ENCODE data around the gene GPR137B. TPM values are rescaled to one million over a fixed set of nuclear protein-coding genes. Genes with fewer than 3 reads are reported as not detected.

Gene GPR137B
- polyA plus RNA-seq, 1 experiment, result 15.7 TPM

GRCh38 chr1:236193184-236193583, 50.8 kb downstream of the GPR137B start:
- ChIA-PET CTCF (no interaction called here), POLR2A (no interaction called here)
- H3K27me3 ChIP-seq (ENCODE audit: control insufficient read depth, insufficient read depth, low read length), result no peaks in the 10 kb centered on the region
- TF ChIP-seq, protein P1, sequence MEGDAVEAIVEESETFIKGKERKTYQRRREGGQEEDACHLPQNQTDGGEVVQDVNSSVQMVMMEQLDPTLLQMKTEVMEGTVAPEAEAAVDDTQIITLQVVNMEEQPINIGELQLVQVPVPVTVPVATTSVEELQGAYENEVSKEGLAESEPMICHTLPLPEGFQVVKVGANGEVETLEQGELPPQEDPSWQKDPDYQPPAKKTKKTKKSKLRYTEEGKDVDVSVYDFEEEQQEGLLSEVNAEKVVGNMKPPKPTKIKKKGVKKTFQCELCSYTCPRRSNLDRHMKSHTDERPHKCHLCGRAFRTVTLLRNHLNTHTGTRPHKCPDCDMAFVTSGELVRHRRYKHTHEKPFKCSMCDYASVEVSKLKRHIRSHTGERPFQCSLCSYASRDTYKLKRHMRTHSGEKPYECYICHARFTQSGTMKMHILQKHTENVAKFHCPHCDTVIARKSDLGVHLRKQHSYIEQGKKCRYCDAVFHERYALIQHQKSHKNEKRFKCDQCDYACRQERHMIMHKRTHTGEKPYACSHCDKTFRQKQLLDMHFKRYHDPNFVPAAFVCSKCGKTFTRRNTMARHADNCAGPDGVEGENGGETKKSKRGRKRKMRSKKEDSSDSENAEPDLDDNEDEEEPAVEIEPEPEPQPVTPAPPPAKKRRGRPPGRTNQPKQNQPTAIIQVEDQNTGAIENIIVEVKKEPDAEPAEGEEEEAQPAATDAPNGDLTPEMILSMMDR (IDR thresholded peaks at IDR 0.05; ENCODE audit: low read depth, low read length), result no peak
- H3K4me3 ChIP-seq (ENCODE audit: low read depth, low read length), result no peak overlapping the region
- no peak for DNase-seq (ENCODE audit: low read depth, low spot score)
- no peak overlapping the region for H3K27ac ChIP-seq (ENCODE audit: low read depth, low read length)
- H3K9me3 ChIP-seq (ENCODE audit: control insufficient read depth, insufficient read depth, low read length), result no peaks in the 10 kb centered on the region

DNA sequence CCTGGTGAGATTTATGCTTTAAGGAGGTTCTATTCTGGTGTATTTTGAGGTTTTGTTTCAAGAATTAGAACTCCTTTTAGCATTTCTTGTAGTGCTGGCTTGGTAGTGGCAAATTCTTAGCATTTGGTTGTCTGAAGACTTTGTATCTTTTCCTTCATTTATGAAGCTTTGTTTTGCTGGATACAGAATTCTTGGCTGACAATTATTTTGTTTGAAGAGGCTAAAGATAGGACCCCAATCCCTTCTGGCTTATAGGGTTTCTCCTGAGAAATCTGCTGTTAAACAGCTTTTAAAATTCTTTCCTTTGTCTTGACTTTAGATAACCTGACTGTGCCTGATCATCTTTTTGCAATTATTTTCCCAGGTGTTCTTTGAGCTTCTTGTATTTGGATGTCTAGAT, 58.6 kb downstream of the GPR137B start:
- no peaks in the 10 kb centered on the region for H3K27me3 ChIP-seq (ENCODE audit: control insufficient read depth, insufficient read depth, low read length)
- no peak overlapping the region for H3K4me3 ChIP-seq (ENCODE audit: low read depth, low read length)
- no peak overlapping the region for H3K27ac ChIP-seq (ENCODE audit: low read depth, low read length)
- TF ChIP-seq, protein P1 (IDR thresholded peaks at IDR 0.05; ENCODE audit: low read depth, low read length), result no peak
- no peak for DNase-seq (ENCODE audit: low read depth, low spot score)
- peaks cover 8% of the 10 kb centered on the region for H3K9me3 ChIP-seq (ENCODE audit: control insufficient read depth, insufficient read depth, low read length)
- ChIA-PET POLR2A (no interaction called here), CTCF (interaction anchor here (0.6 kb wide), 1 partner anchor 1038 kb away, joined by 5 read pairs; no protein-coding TSS in a partner anchor)

GRCh38 chr1:236201786-236202185, 59.4 kb downstream of the GPR137B start:
- no peaks in the 10 kb centered on the region for H3K27me3 ChIP-seq (ENCODE audit: control insufficient read depth, insufficient read depth, low read length)
- H3K9me3 ChIP-seq (ENCODE audit: control insufficient read depth, insufficient read depth, low read length), result peaks cover 8% of the 10 kb centered on the region
- TF ChIP-seq, protein P1 (IDR thresholded peaks at IDR 0.05; ENCODE audit: low read depth, low read length), result no peak
- ChIA-PET CTCF (no interaction called here), POLR2A (no interaction called here)
- no peak overlapping the region for H3K4me3 ChIP-seq (ENCODE audit: low read depth, low read length)
- no peak for DNase-seq (ENCODE audit: low read depth, low spot score)
- H3K27ac ChIP-seq (ENCODE audit: low read depth, low read length), result no peak overlapping the region

DNA sequence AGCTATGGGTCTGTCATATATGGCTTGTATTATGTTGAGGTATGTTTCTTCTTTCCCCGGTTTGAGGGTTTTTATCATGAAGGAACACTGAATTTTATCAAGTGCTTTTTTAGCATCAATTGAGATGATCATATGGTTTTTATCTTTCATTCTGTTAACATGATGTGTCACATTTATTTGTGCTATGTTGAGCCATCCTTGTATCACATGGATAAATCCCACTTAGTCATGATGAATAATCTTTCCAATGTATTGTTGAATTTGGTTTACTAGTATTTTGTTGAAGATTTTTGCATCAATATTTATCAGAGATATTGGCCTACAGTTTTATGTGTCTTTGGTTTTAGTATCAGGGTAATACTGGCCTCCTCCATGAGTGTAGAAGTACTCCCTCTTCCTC, 61.7 kb downstream of the GPR137B start:
- ChIA-PET CTCF (no interaction called here), POLR2A (no interaction called here)
- no peak overlapping the region for H3K27ac ChIP-seq (ENCODE audit: low read depth, low read length)
- no peaks in the 10 kb centered on the region for H3K27me3 ChIP-seq (ENCODE audit: control insufficient read depth, insufficient read depth, low read length)
- peaks cover 8% of the 10 kb centered on the region for H3K9me3 ChIP-seq (ENCODE audit: control insufficient read depth, insufficient read depth, low read length)
- TF ChIP-seq, protein P1 (IDR thresholded peaks at IDR 0.05; ENCODE audit: low read depth, low read length), result no peak
- no peak overlapping the region for H3K4me3 ChIP-seq (ENCODE audit: low read depth, low read length)
- no peak for DNase-seq (ENCODE audit: low read depth, low spot score)

DNA sequence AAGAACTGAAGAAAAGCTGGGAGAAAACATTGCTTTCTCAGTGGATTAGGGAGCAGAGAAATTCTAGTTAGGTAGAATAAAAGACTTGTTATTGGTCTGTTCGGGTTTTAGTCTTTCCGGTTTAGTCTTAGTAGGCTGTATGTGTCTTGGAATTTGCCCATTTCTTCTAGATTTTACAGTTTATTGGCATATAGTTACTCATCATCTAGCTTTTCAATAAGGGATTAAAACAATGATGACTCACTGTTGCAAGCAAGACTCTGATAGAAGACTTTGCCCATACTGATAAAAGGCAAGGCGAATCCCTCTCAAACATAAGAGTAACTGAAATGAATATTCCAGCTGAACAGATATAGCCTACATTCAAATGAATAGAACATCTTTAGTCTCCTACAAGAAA, 62.3 kb downstream of the GPR137B start:
- H3K27ac ChIP-seq (ENCODE audit: low read depth, low read length), result no peak overlapping the region
- TF ChIP-seq, protein P1 (IDR thresholded peaks at IDR 0.05; ENCODE audit: low read depth, low read length), result no peak
- no peak for DNase-seq (ENCODE audit: low read depth, low spot score)
- no peak overlapping the region for H3K4me3 ChIP-seq (ENCODE audit: low read depth, low read length)
- H3K27me3 ChIP-seq (ENCODE audit: control insufficient read depth, insufficient read depth, low read length), result no peaks in the 10 kb centered on the region
- CTCF ChIA-PET, result no interaction called here
- peaks cover 8% of the 10 kb centered on the region for H3K9me3 ChIP-seq (ENCODE audit: control insufficient read depth, insufficient read depth, low read length)
- POLR2A ChIA-PET, result no interaction called here
